Upper lobe of left lung (tissue), 6 donors: ENCODE results near the gene KBTBD13. TPM values are rescaled to one million over a fixed set of nuclear protein-coding genes. Genes with fewer than 3 reads are reported as not detected.
A peak's percentile ranks its signal among the peaks of the same experiment; 100 is the strongest.

Source experiments
- ATAC-seq, 2 donors: fragments of 200-7000 bp; cut with Tn5 transposase; one replicate each; pipeline ENCODE4 v1.9.1; 2022; ENCODE audit warnings: mild to moderate bottlenecking in 2 of 2, moderate library complexity in 2 of 2; ENCODE audit not compliant: low FRiP score in 2 of 2
- DNase-seq, 2 donors: peaks; one replicate each; pipeline ENCODE4 v3.0.0-alpha.2; 2019 to 2020
- H3K27ac ChIP-seq, 4 donors: fragments of 200-600 bp; sonication (generic); one replicate each; pipeline ENCODE4 v1.5.1; 2016 to 2019
- H3K27me3 ChIP-seq, 4 donors: fragments of 200-600 bp; sonication (generic); one replicate each; pipeline ENCODE4 v1.5.1; 2017 to 2019
- H3K36me3 ChIP-seq, 4 donors: fragments of 200-600 bp; sonication (generic); one replicate each; pipeline ENCODE4 v1.5.1; 2016 to 2019
- H3K4me1 ChIP-seq, 4 donors: fragments of 200-600 bp; sonication (generic); one replicate each; pipeline ENCODE4 v1.5.1; 2018 to 2019
- H3K4me3 ChIP-seq, 4 donors: fragments of 200-600 bp; sonication (generic); one replicate each; pipeline ENCODE4 v1.5.1; 2017 to 2019; ENCODE audit warnings: mild to moderate bottlenecking in 2 of 4, moderate library complexity in 1 of 4
- H3K9me3 ChIP-seq, 4 donors: fragments of 200-600 bp; sonication (generic); one replicate each; pipeline ENCODE4 v1.5.1; 2018 to 2019
- CTCF ChIP-seq, 6 experiments: fragments of 450-650 bp in 4 of 6; fragments of 200-600 bp in 2 of 6; sonication (generic) in 2 of 6; IDR thresholded peaks; one replicate each; pipeline ENCODE4 v1.5.1; 2016 to 2019; ENCODE audit warnings: antibody characterized with exemption in 6 of 6
- EP300 ChIP-seq, 4 donors: sonication (generic); formaldehyde crosslinking; IDR thresholded peaks; one replicate each; pipeline ENCODE4 v1.5.1; 2017; ENCODE audit warnings: antibody characterized with exemption in 4 of 4, control low read depth in 2 of 4
- POLR2A ChIP-seq, 4 donors: fragments of 450-650 bp; IDR thresholded peaks; one replicate each; pipeline ENCODE4 v1.5.1; 2016 to 2017; ENCODE audit warnings: antibody characterized with exemption in 4 of 4, mild to moderate bottlenecking in 2 of 4
- POLR2AphosphoS5 ChIP-seq, 2 donors: sonication (generic); formaldehyde crosslinking; IDR thresholded peaks; one replicate each; pipeline ENCODE4 v1.5.1; 2017; ENCODE audit warnings: antibody characterized with exemption in 2 of 2
- WGBS, 2 donors: methylation state at CpG; one replicate each; pipeline ENCODE4 v1.1.5; 2017 to 2018; 5-methylcytosine and 5-hydroxymethylcytosine counted together
- total RNA-seq, 6 donors: library from RNA; depleted of rRNA in 4 of 6; stranded (reverse); fragments of >200 nt in 4 of 6; gene quantifications; one replicate each; pipeline versions ENCODE4 v1.1.0 to v1.2.1, GENCODE V29; 2016 to 2021
- donor health status: DM: no; HTN: no; CAD: no; lungs with moderate emphysema.
- donor health status: DM: no; HTN: yes; CAD: no; lungs with severe emphysema.

KBTBD13 gene
- total RNA-seq, 6 donors from 2014 or later: not detected

GRCh38 chr15:65066635-65067316 lies 9.8 kb upstream of the KBTBD13 start:
- H3K27me3 ChIP-seq: peaks cover 0 to 13% (median 6%) of the 10 kb centered on the region in 4 donors
- H3K36me3 ChIP-seq: no peaks in the 10 kb centered on the region
- no peaks in the 10 kb centered on the region for H3K9me3 ChIP-seq
- H3K4me3 ChIP-seq: peak overlapping the region; percentile 24 to 54 (median 48)
- H3K27ac ChIP-seq: peak overlapping the region; percentile 83 to 92 (median 90)
- ATAC-seq (no peak), DNase-seq (no peak)
- H3K4me1 ChIP-seq: peaks cover 11 to 18% (median 14%) of the 10 kb centered on the region in 4 donors
- TF ChIP-seq EP300 (IDR thresholded peaks at IDR 0.05): no peak
- TF ChIP-seq POLR2A (IDR thresholded peaks at IDR 0.05): no peak
- TF ChIP-seq POLR2AphosphoS5 (IDR thresholded peaks at IDR 0.05): no peak
- no peak for TF ChIP-seq CTCF (IDR thresholded peaks at IDR 0.05)
- 33 to 43% methylated on average over 9 of the region's 9 CpGs for WGBS, 2 donors

- Histone ChIP-seq H3K4me1 (peaks cover 11 to 18% (median 14%) of the 10 kb centered on the region in 4 donors), H3K36me3 (no peaks in the 10 kb centered on the region), H3K9me3 (no peaks in the 10 kb centered on the region), H3K4me3 (peak overlapping the region; percentile 24 to 54 (median 48)), H3K27me3 (peaks cover 0 to 13% (median 6%) of the 10 kb centered on the region in 4 donors), H3K27ac (peak overlapping the region; percentile 83 to 92 (median 90))
- 30 to 34% methylated on average over 8 of the region's 8 CpGs for WGBS, 2 donors
- ATAC-seq (no peak), DNase-seq (no peak)
- TF ChIP-seq POLR2A (IDR thresholded peaks at IDR 0.05) (no peak), POLR2AphosphoS5 (IDR thresholded peaks at IDR 0.05) (no peak), EP300 (IDR thresholded peaks at IDR 0.05) (no peak), CTCF (IDR thresholded peaks at IDR 0.05) (no peak)
Observed at GRCh38 chr15:65067317-65067644, 9.3 kb upstream of the KBTBD13 start.

GRCh38 chr15:65067645-65068402 lies 8.7 kb upstream of the KBTBD13 start, which contains the start of gene RASL12:
RASL12 (minus strand) TSS chr15:65067991; CDS start chr15:65067835, 156 bp downstream.
- WGBS, 2 donors: 9 to 17% methylated on average over 3 to 22 of the region's 66 CpGs
- peaks cover 0 to 13% (median 6%) of the 10 kb centered on the region in 4 donors for H3K27me3 ChIP-seq
- no peaks in the 10 kb centered on the region for H3K36me3 ChIP-seq
- H3K4me3 ChIP-seq: peak within 1 kb of the TSS; percentile 24 to 54 (median 48)
- H3K27ac ChIP-seq: peak within 1 kb of the TSS; percentile 83 to 92 (median 90)
- DNase-seq (peak in 1 of 2 donors; percentile 88), ATAC-seq (peak in 1 of 2 donors; percentile 33)
- peaks cover 11 to 18% (median 14%) of the 10 kb centered on the region in 4 donors for H3K4me1 ChIP-seq
- TF ChIP-seq CTCF (IDR thresholded peaks at IDR 0.05) (no peak), EP300 (IDR thresholded peaks at IDR 0.05) (no peak), POLR2A (IDR thresholded peaks at IDR 0.05) (peak in 2 of 4 donors; percentile 44 to 46), POLR2AphosphoS5 (IDR thresholded peaks at IDR 0.05) (no peak)
- H3K9me3 ChIP-seq: no peaks in the 10 kb centered on the region

DNA sequence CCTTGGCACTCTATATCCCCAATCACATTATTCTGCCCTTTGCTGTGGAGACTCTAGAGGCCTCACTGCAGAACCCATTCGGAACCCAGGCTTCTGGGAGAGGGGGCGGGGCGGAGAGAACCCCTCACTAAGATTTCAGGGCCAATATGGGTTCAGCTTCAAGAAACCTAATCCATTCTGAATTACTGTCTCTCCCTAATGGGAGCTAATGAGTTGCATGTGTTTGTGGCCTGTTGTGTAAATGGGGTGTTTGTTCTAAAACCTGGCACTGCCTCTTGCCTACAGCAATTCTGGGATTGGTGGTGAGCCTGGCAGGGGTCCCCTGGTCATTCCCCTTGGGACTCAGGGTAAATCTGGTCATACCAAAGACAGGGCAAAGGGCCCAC lies 8.2 kb upstream of the KBTBD13 start:
- peak overlapping the region in 3 of 4 donors; percentile 44 to 54 (median 51) for H3K4me3 ChIP-seq
- peaks cover 11 to 18% (median 14%) of the 10 kb centered on the region in 4 donors for H3K4me1 ChIP-seq
- H3K27me3 ChIP-seq: peaks cover 0 to 13% (median 6%) of the 10 kb centered on the region in 4 donors
- ATAC-seq (no peak), DNase-seq (no peak)
- peak overlapping the region; percentile 83 to 92 (median 90) for H3K27ac ChIP-seq
- TF ChIP-seq EP300 (IDR thresholded peaks at IDR 0.05): no peak
- TF ChIP-seq POLR2A (IDR thresholded peaks at IDR 0.05): no peak
- no peak for TF ChIP-seq POLR2AphosphoS5 (IDR thresholded peaks at IDR 0.05)
- 73 to 87% methylated on average over 3 of the region's 3 CpGs for WGBS, 2 donors
- H3K9me3 ChIP-seq: no peaks in the 10 kb centered on the region
- no peaks in the 10 kb centered on the region for H3K36me3 ChIP-seq

DNA sequence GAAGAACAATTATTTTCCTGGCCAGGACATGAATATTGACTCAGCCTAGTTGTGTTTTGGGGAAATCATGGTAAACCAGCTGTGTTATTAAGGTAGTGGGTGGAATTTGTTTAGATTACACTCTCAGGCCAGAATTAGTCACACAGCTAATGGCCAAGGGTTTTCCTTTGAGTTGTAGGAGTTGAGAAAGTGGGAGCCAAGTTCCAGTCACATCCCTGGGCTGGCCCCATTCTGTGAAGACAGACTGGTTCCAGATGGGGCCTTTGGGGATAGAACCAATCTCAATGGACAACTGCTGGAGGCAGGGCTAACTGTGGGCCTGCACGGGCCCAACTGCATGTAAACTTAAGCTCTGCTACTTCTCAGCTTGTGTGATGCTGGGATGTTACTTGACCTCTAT lies 7.4 kb upstream of the KBTBD13 start:
- Histone ChIP-seq H3K36me3 (no peaks in the 10 kb centered on the region), H3K27me3 (peaks cover 0 to 13% (median 6%) of the 10 kb centered on the region in 4 donors), H3K4me1 (peaks cover 11 to 18% (median 14%) of the 10 kb centered on the region in 4 donors), H3K27ac (peak overlapping the region in 3 of 4 donors; percentile 89 to 92 (median 91)), H3K4me3 (no peak overlapping the region), H3K9me3 (no peaks in the 10 kb centered on the region)
- WGBS, 2 donors: 50% methylated on average over 1 of the region's 1 CpG; no CpG with 5 or more reads in 1 of the 2 donors
- DNase-seq (no peak), ATAC-seq (peak; percentile 66 to 73)
- TF ChIP-seq POLR2AphosphoS5 (IDR thresholded peaks at IDR 0.05) (peak; percentile 63 to 69), POLR2A (IDR thresholded peaks at IDR 0.05) (no peak)
